ENCODE results near the gene FAM174B.

FAM174B gene

DNA sequence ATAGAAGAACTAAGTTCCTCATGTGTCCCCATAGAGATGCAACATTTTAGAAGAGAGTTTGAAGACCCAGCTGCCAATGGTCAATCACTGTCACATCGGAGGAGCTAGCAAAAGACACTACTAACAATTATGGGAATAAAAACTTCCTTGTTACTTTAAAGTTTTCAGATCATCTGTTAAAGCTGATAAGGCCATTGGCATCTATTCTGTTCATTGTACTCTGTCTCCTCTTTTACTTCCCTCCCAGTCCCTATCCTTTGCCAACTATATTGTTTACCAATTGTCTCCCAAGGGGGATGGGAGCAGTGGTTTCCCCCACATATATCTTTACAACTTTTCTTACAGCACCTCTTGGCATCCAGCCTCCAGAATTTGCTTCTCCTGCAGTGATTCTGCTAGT, 81.0 kb downstream of the FAM174B start:
- in situ Hi-C loops (cut with HindIII; ENCODE audit: low sequenced_read_pairs): no loop called here

DNA sequence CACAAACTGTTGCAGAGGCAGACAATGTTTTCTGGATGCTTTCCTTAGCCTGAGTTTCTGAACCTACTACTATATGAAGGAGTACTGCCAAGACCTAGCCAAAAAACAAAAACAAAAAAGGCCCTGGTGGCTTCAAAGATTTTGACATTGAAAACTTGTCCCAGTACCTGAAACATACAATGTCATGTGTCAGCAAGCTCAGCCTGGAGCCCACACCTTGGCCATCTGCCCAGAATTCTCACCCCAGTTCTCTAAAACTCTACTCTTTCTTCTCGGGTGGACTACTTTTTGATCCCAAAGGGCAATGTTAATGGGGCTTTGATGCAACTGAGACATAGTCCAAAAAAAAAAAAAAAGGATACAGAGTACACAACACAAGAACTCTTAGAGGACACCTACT, 81.4 kb downstream of the FAM174B start:
- in situ Hi-C loops (cut with HindIII; ENCODE audit: low sequenced_read_pairs): no loop called here

GRCh38 chr15:92571824-92572223, 83.8 kb downstream of the FAM174B start:
- in situ Hi-C loops (cut with HindIII; ENCODE audit: low sequenced_read_pairs): no loop called here

GRCh38 chr15:92570391-92570790, 85.2 kb downstream of the FAM174B start:
- in situ Hi-C loops (cut with HindIII; ENCODE audit: low sequenced_read_pairs): no loop called here

GRCh38 chr15:92569778-92570177, 85.8 kb downstream of the FAM174B start:
- in situ Hi-C loops (cut with HindIII; ENCODE audit: low sequenced_read_pairs): no loop called here

Measured in DLD1 (cell line).